Chondrocyte (in vitro differentiated cells): ENCODE data around the gene KIF25. TPM values are rescaled to one million over a fixed set of nuclear protein-coding genes. Genes with fewer than 3 reads are reported as not detected.

Experiments
- DNase-seq: peaks from one replicate; pipeline ENCODE4 v3.0.0; 2021; ENCODE audit warnings: mixed read lengths, low spot score
- H3K27ac Mint-ChIP-seq: one replicate; pipeline ENCODE4 v1.8.0; 2021; ENCODE audit warnings: mild to moderate bottlenecking, moderate library complexity, mixed read lengths; ENCODE audit not compliant: unreplicated experiment
- H3K27me3 Mint-ChIP-seq: 2 replicates; pipeline ENCODE4 v1.8.0; 2021; ENCODE audit warnings: low read depth, mixed read lengths
- H3K36me3 Mint-ChIP-seq: 2 replicates; pipeline ENCODE4 v1.8.0; 2021; ENCODE audit warnings: low read depth, mixed read lengths
- H3K4me1 Mint-ChIP-seq: 2 replicates; pipeline ENCODE4 v1.8.0; 2021; ENCODE audit warnings: low read depth, mild to moderate bottlenecking, mixed read lengths
- H3K4me3 Mint-ChIP-seq: one replicate; pipeline ENCODE4 v1.8.0; 2021; ENCODE audit warnings: mild to moderate bottlenecking, moderate library complexity, mixed read lengths; ENCODE audit not compliant: unreplicated experiment
- H3K9me3 Mint-ChIP-seq: 2 replicates; pipeline ENCODE4 v1.8.0; 2021; ENCODE audit warnings: low read depth, mixed read lengths
- CTCF ChIP-seq: fragments of 200-600 bp; sonication (generic); IDR thresholded peaks from 2 replicates; pipeline ENCODE4 v1.5.0; 2021; ENCODE audit warnings: antibody characterized with exemption, mild to moderate bottlenecking, moderate library complexity
- total RNA-seq: library from RNA; stranded (reverse); gene quantifications from 3 replicates; pipeline ENCODE4 v1.2.1, GENCODE V29; 2021

Gene KIF25
- total RNA-seq, 1 donor from 2014 or later: not detected

DNA sequence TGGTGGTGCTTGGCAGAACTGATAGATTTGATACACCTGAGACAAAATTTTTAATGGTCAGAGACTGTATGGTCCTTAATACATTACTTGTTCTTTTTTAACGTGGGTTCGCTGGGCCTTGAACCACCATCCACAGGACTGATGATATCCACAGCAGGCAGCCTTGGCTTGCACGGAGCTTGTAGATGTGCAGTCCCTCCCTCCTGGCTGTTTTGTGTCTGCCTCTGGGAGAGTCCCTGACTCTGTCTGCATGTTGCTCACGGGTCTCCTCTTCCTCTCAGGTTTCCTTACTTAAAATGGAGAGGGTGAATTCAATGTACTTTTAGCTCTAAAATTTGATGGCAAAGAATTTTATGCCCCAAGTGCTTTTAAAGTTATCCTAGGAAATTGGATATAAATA is 17.5 kb downstream of the KIF25 start:
- peaks cover 13% of the 10 kb centered on the region for H3K27me3 Mint-ChIP-seq
- no peak overlapping the region for H3K27ac Mint-ChIP-seq
- peaks cover 11% of the 10 kb centered on the region for H3K4me1 Mint-ChIP-seq
- no peak for DNase-seq
- no peak overlapping the region for H3K4me3 Mint-ChIP-seq
- TF ChIP-seq CTCF: no peak
- H3K9me3 Mint-ChIP-seq: peaks cover 26% of the 10 kb centered on the region
- peaks cover 20% of the 10 kb centered on the region for H3K36me3 Mint-ChIP-seq

- H3K27ac Mint-ChIP-seq: no peak overlapping the region
- H3K9me3 Mint-ChIP-seq: peaks cover 20% of the 10 kb centered on the region
These were observed 18.2 kb downstream of the KIF25 start for GRCh38 chr6:168015482-168016175.

DNA sequence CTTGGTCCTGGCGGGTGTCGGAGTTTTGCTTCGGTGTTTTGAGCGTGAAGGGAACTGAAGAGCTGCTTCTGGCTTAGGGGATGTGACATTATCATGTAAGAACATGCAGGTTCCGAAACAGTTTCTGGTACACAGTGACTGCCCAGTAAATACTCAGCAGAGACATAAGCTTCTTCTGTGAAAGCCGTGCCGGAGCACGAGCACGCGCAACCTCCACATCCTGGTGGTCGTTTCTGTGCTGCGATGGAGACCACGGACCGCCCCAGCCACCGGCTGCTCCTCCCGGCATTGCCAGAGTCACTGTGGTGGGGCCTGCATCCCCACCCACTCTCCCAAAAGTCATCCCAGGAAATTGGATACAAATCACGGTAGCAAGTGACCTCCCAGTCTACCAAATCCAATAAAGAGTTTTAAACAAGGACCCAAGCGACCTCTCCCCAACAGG is 18.7 kb downstream of the KIF25 start:
- Mint-ChIP-seq H3K27me3 (peaks cover 24% of the 10 kb centered on the region), H3K4me3 (no peak overlapping the region), H3K9me3 (peaks cover 14% of the 10 kb centered on the region), H3K36me3 (peaks cover 11% of the 10 kb centered on the region), H3K4me1 (peaks cover 11% of the 10 kb centered on the region), H3K27ac (no peak overlapping the region)
- TF ChIP-seq CTCF: no peak
- no peak for DNase-seq

More at GRCh38 chr6:168015482-168016175, 18.2 kb downstream of the KIF25 start:
- H3K4me1 Mint-ChIP-seq: peaks cover 11% of the 10 kb centered on the region
- peaks cover 19% of the 10 kb centered on the region for H3K27me3 Mint-ChIP-seq
- no peak for DNase-seq
- H3K36me3 Mint-ChIP-seq: peaks cover 16% of the 10 kb centered on the region
- H3K4me3 Mint-ChIP-seq: no peak overlapping the region
- no peak for TF ChIP-seq CTCF

- Mint-ChIP-seq H3K4me1 (peaks cover 11% of the 10 kb centered on the region), H3K4me3 (no peak overlapping the region), H3K27me3 (peaks cover 30% of the 10 kb centered on the region), H3K9me3 (peaks cover 7% of the 10 kb centered on the region), H3K27ac (no peak overlapping the region), H3K36me3 (peaks cover 9% of the 10 kb centered on the region)
- DNase-seq: no peak
- TF ChIP-seq CTCF: no peak
These were observed 19.5 kb downstream of the KIF25 start for GRCh38 chr6:168016721-168017525.

DNA sequence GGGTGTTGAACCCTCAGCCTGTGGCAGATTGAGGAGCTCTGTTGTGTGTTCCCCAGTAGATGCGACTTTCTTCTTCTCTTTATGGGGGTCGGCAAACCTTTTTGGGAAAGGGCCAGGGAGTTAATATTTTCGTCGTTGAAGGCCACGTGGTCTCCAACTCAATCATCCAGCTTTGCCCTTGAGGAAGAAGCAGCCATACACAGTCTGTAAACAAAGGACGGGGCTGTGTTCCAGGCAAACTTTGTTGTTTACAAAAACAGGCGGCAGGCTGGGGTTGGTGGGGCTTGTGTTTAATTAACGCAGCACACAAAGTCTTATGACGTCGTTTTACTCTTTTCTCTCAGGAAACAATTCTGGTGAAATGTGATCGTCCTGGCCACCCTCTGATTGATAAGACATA is 20.2 kb downstream of the KIF25 start:
- peaks cover 5% of the 10 kb centered on the region for H3K9me3 Mint-ChIP-seq
- H3K4me3 Mint-ChIP-seq: no peak overlapping the region
- TF ChIP-seq CTCF: no peak
- H3K36me3 Mint-ChIP-seq: peaks cover 9% of the 10 kb centered on the region
- no peak for DNase-seq
- H3K27me3 Mint-ChIP-seq: peaks cover 37% of the 10 kb centered on the region
- H3K4me1 Mint-ChIP-seq: peaks cover 11% of the 10 kb centered on the region
- H3K27ac Mint-ChIP-seq: no peak overlapping the region
